ENCODE data around the gene ORMDL2.
"Not testable (repeated sequence)": the region's sequence is repeated elsewhere in the genome, so short reads cannot be mapped to it uniquely, and the experiment has no call there.

ORMDL2 gene

GRCh38 chr12:55829967-55830600 lies 12.2 kb downstream of the ORMDL2 start:
- DNase-seq = peak; percentile 42

GRCh38 chr12:55830601-55831446 lies 13.0 kb downstream of the ORMDL2 start:
- DNase-seq = peak; percentile 68

GRCh38 chr12:55831447-55831815 lies 13.6 kb downstream of the ORMDL2 start:
- no peak for DNase-seq

- no peak for DNase-seq
Observed at GRCh38 chr12:55833056-55833455, 15.2 kb downstream of the ORMDL2 start.

GRCh38 chr12:55834400-55834799 lies 16.6 kb downstream of the ORMDL2 start:
- not testable (repeated sequence) for DNase-seq

- no peak for DNase-seq
Observed at GRCh38 chr12:55838361-55838760, 20.5 kb downstream of the ORMDL2 start.

- no peak for DNase-seq
Observed at GRCh38 chr12:55839345-55840140, 21.7 kb downstream of the ORMDL2 start.

- DNase-seq = no peak
Observed at GRCh38 chr12:55840581-55841351, 22.9 kb downstream of the ORMDL2 start.

- DNase-seq = no peak
Observed at GRCh38 chr12:55842681-55843429, 25.0 kb downstream of the ORMDL2 start, which contains the start of gene MMP19. Gene MMP19, minus strand, starts transcription at chr12:55842936. Its CDS starts 106 bp downstream, at chr12:55842830.

- DNase-seq = no peak
Observed at GRCh38 chr12:55843431-55843830, 25.6 kb downstream of the ORMDL2 start.

GRCh38 chr12:55844961-55845360 lies 27.1 kb downstream of the ORMDL2 start:
- no peak for DNase-seq

GRCh38 chr12:55845361-55845760 lies 27.5 kb downstream of the ORMDL2 start:
- DNase-seq = no peak

GRCh38 chr12:55845785-55846496 lies 28.1 kb downstream of the ORMDL2 start:
- no peak for DNase-seq

- no peak for DNase-seq
Observed at GRCh38 chr12:55847033-55847432, 29.2 kb downstream of the ORMDL2 start.

GRCh38 chr12:55847603-55848291 lies 29.9 kb downstream of the ORMDL2 start:
- DNase-seq = no peak

GRCh38 chr12:55849616-55850343 lies 31.9 kb downstream of the ORMDL2 start:
- no peak for DNase-seq

- DNase-seq = no peak
Observed at GRCh38 chr12:55850401-55850800, 32.6 kb downstream of the ORMDL2 start.

- no peak for DNase-seq
Observed at GRCh38 chr12:55850893-55851292, 33.1 kb downstream of the ORMDL2 start.

- no peak for DNase-seq
Observed at GRCh38 chr12:55852740-55853139, 34.9 kb downstream of the ORMDL2 start.

GRCh38 chr12:55861396-55861795 lies 43.6 kb downstream of the ORMDL2 start:
- DNase-seq = no peak
